GM13977 (cell line): ENCODE data around the gene WDFY2.

Experiments used
- DNase-seq: peaks from one replicate; pipeline ENCODE4 v3.0.0; 2012; ENCODE audit warnings: low spot score
- in situ Hi-C: fragments of 300-500 bp; cut with MboI; formaldehyde crosslinking; loops from one replicate; pipeline ENCODE4 v1.12.0; 2022; ENCODE audit warnings: low sequenced_read_pairs, low pct_unique_long_range_greater_than_20kb, mixed read lengths, inconsistent platforms; ENCODE audit not compliant: unreplicated experiment
- TF ChIP-seq, protein P1 (sequence below): IDR thresholded peaks from 2 replicates; pipeline ENCODE4 v1.5.1; 2012; ENCODE audit warnings: mild to moderate bottlenecking, control low read depth; ENCODE audit not compliant: insufficient read depth; ENCODE audit errors: extremely low read depth, missing control alignments

The WDFY2 gene

GRCh38 chr13:51805313-51805712 is 221.1 kb downstream of the WDFY2 start:
- TF ChIP-seq, protein P1, sequence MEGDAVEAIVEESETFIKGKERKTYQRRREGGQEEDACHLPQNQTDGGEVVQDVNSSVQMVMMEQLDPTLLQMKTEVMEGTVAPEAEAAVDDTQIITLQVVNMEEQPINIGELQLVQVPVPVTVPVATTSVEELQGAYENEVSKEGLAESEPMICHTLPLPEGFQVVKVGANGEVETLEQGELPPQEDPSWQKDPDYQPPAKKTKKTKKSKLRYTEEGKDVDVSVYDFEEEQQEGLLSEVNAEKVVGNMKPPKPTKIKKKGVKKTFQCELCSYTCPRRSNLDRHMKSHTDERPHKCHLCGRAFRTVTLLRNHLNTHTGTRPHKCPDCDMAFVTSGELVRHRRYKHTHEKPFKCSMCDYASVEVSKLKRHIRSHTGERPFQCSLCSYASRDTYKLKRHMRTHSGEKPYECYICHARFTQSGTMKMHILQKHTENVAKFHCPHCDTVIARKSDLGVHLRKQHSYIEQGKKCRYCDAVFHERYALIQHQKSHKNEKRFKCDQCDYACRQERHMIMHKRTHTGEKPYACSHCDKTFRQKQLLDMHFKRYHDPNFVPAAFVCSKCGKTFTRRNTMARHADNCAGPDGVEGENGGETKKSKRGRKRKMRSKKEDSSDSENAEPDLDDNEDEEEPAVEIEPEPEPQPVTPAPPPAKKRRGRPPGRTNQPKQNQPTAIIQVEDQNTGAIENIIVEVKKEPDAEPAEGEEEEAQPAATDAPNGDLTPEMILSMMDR = no peak
- DNase-seq = no peak
- in situ Hi-C loops = loop anchor here (10.0 to 25.0 kb wide), 3 partner anchors 332 to 668 kb away; partner anchors contain the start of gene NEK5

DNA sequence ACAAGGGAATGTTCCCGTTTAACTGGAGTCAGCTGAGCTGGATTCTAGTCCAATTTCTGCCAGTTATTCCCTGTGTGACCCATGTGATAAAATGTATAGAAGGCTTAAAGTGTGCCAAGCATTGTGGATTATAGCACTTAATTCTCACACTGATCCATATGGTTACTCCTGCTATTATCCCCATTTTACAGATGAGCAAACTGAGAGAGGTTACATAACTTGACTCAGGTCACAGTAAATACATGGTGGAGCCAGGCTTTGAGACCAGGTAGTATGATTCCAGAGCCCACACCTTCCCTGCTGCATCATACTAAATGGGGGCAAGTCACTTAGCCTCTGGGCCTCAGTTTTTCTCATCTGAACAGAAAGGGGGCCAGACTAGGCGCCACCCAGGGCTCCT is 221.7 kb downstream of the WDFY2 start:
- in situ Hi-C loops = loop anchor here (10.0 to 25.0 kb wide), 3 partner anchors 331 to 669 kb away; partner anchors contain the start of gene NEK5
- no peak for DNase-seq
- TF ChIP-seq, protein P1 = no peak

- DNase-seq = no peak
- TF ChIP-seq, protein P1 = no peak
- in situ Hi-C loops = loop anchor here (10.0 to 25.0 kb wide), 3 partner anchors 331 to 669 kb away; partner anchors contain the start of gene NEK5
These were observed 222.3 kb downstream of the WDFY2 start for GRCh38 chr13:51806566-51806965.

DNA sequence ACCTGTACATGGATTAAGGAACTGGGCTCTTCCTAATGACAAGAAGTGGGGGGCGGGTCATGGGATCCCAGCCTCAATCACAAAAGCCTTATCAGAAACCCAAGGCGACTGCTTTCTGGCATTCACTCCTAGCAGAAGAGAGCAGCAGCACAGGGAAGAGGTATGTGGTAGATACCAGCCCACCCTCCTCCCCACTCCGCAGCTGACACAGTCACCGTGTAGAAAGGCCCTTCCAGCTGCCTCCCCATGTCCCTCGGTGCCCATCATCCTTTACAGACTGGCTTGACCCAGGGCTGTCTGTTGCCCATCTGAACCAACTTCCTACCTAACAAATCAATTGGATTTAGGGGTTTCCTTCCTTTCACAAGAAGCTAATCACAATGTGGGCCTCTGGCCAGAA is 222.8 kb downstream of the WDFY2 start:
- in situ Hi-C loops = loop anchor here (10.0 to 25.0 kb wide), 3 partner anchors 330 to 670 kb away; partner anchors contain the start of gene NEK5
- TF ChIP-seq, protein P1 = no peak

DNA sequence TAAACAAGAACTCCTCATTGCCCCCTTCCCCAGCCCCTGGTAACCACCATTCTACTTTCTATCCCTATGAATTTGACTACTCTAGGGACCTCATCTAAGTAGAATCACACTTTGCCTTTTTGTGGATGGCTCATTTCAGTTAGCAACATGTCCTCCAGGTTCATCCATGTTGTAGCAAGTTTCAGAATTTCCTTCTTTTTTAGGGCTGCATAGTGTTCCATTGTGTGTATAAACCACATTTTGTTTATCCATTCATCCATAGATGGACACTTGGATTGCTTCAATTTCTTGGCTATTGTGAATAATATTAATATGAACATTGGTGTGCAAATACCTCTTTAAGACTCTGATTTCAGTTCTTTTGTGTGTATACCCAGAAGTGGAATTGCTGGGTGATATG is 224.5 kb downstream of the WDFY2 start:
- TF ChIP-seq, protein P1 = no peak
- in situ Hi-C loops = loop anchor here (10.0 to 25.0 kb wide), 3 partner anchors 328 to 672 kb away; partner anchors contain the start of gene NEK5
- DNase-seq = no peak

More for the DNA sequence above, 222.8 kb downstream of the WDFY2 start:
- DNase-seq = no peak

DNA sequence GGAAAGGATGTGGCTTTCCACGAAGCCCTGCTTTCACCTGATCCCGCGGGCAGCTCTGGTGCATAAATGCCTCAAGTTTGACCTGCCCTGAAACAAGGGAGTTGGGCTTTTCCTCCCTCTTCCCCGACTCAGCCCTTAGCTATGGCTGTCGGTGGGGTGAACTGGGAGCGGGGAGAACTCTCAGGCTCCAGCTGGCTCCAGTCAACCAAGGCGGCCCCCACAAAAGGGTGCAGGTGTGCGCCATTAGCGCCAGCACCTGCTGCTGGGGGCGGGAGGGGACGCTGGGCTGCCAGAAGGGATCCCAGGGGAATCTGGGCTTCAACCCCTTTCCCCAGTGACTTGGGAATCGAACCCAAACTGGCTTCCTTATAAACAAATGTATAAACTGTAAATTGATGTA is 226.8 kb downstream of the WDFY2 start:
- TF ChIP-seq, protein P1 = no peak
- in situ Hi-C loops = loop anchor here (25.0 kb wide), 2 partner anchors 326 to 674 kb away; partner anchors contain the start of gene NEK5
- no peak for DNase-seq
